ENCODE data around the gene GPR6.

The GPR6 gene

GRCh38 chr6:109987196-109987595 lies 9.1 kb downstream of the GPR6 start:
- Histone ChIP-seq H3K36me3 (ENCODE audit: insufficient read depth, low read length) (no peaks in the 10 kb centered on the region), H3K9ac (ENCODE audit: insufficient read length) (no peak overlapping the region), H3K27ac (no peak overlapping the region), H3K9me3 (ENCODE audit: low read depth, low read length) (no peaks in the 10 kb centered on the region), H3K4me3 (no peak overlapping the region)
- DNase-seq (ENCODE audit: low read depth, low spot score), result no peak
- TF ChIP-seq POLR2AphosphoS5 (IDR thresholded peaks at IDR 0.05; ENCODE audit: borderline replicate concordance, low read depth, low read length) (no peak), FOXP2 (optimal IDR thresholded peaks at IDR 0.05; ENCODE audit: control extremely low read depth, extremely low read length, insufficient read depth) (no peak), EZH2 (IDR thresholded peaks at IDR 0.05) (no peak)

GRCh38 chr6:109991201-109992101 lies 13.3 kb downstream of the GPR6 start:
- no peak for DNase-seq (ENCODE audit: low read depth, low spot score)
- Histone ChIP-seq H3K9ac (ENCODE audit: insufficient read length) (no peak overlapping the region), H3K4me3 (no peak overlapping the region), H3K9me3 (ENCODE audit: low read depth, low read length) (no peaks in the 10 kb centered on the region), H3K27ac (no peak overlapping the region), H3K36me3 (ENCODE audit: insufficient read depth, low read length) (no peaks in the 10 kb centered on the region)
- TF ChIP-seq POLR2AphosphoS5 (IDR thresholded peaks at IDR 0.05; ENCODE audit: borderline replicate concordance, low read depth, low read length), result no peak
- TF ChIP-seq FOXP2 (optimal IDR thresholded peaks at IDR 0.05; ENCODE audit: control extremely low read depth, extremely low read length, insufficient read depth), result no peak

GRCh38 chr6:109998159-109998785 lies 20.2 kb downstream of the GPR6 start:
- TF ChIP-seq EZH2 (IDR thresholded peaks at IDR 0.05), result no peak
- no peak for TF ChIP-seq FOXP2 (optimal IDR thresholded peaks at IDR 0.05; ENCODE audit: control extremely low read depth, extremely low read length, insufficient read depth)
- no peak for TF ChIP-seq POLR2AphosphoS5 (IDR thresholded peaks at IDR 0.05; ENCODE audit: borderline replicate concordance, low read depth, low read length)
- H3K4me3 ChIP-seq, result no peak overlapping the region
- no peaks in the 10 kb centered on the region for H3K36me3 ChIP-seq (ENCODE audit: insufficient read depth, low read length)
- no peak for DNase-seq (ENCODE audit: low read depth, low spot score)
- H3K9me3 ChIP-seq (ENCODE audit: low read depth, low read length), result no peaks in the 10 kb centered on the region
- no peak overlapping the region for H3K9ac ChIP-seq (ENCODE audit: insufficient read length)
- no peak overlapping the region for H3K27ac ChIP-seq

GRCh38 chr6:109999740-110000139 lies 21.6 kb downstream of the GPR6 start:
- H3K9me3 ChIP-seq (ENCODE audit: low read depth, low read length), result no peaks in the 10 kb centered on the region
- H3K27ac ChIP-seq, result no peak overlapping the region
- TF ChIP-seq POLR2AphosphoS5 (IDR thresholded peaks at IDR 0.05; ENCODE audit: borderline replicate concordance, low read depth, low read length) (no peak), EZH2 (IDR thresholded peaks at IDR 0.05) (no peak)
- no peak overlapping the region for H3K9ac ChIP-seq (ENCODE audit: insufficient read length)
- H3K4me3 ChIP-seq, result no peak overlapping the region
- no peaks in the 10 kb centered on the region for H3K36me3 ChIP-seq (ENCODE audit: insufficient read depth, low read length)
- no peak for DNase-seq (ENCODE audit: low read depth, low spot score)

- H3K27ac ChIP-seq, result no peak overlapping the region
- DNase-seq (ENCODE audit: low read depth, low spot score), result no peak
- no peak overlapping the region for H3K4me3 ChIP-seq
- no peaks in the 10 kb centered on the region for H3K9me3 ChIP-seq (ENCODE audit: low read depth, low read length)
- TF ChIP-seq EZH2 (IDR thresholded peaks at IDR 0.05), result no peak
- no peak for TF ChIP-seq POLR2AphosphoS5 (IDR thresholded peaks at IDR 0.05; ENCODE audit: borderline replicate concordance, low read depth, low read length)
- TF ChIP-seq FOXP2 (optimal IDR thresholded peaks at IDR 0.05; ENCODE audit: control extremely low read depth, extremely low read length, insufficient read depth), result no peak
- no peaks in the 10 kb centered on the region for H3K36me3 ChIP-seq (ENCODE audit: insufficient read depth, low read length)
- no peak overlapping the region for H3K9ac ChIP-seq (ENCODE audit: insufficient read length)
Observed at GRCh38 chr6:110002676-110003075, 24.6 kb downstream of the GPR6 start.

GRCh38 chr6:110013386-110013785 lies 35.3 kb downstream of the GPR6 start:
- Histone ChIP-seq H3K9ac (ENCODE audit: insufficient read length) (no peak overlapping the region), H3K27ac (no peak overlapping the region), H3K4me3 (no peak overlapping the region), H3K36me3 (ENCODE audit: insufficient read depth, low read length) (no peaks in the 10 kb centered on the region), H3K9me3 (ENCODE audit: low read depth, low read length) (no peaks in the 10 kb centered on the region)
- TF ChIP-seq POLR2AphosphoS5 (IDR thresholded peaks at IDR 0.05; ENCODE audit: borderline replicate concordance, low read depth, low read length) (no peak), FOXP2 (optimal IDR thresholded peaks at IDR 0.05; ENCODE audit: control extremely low read depth, extremely low read length, insufficient read depth) (no peak), EZH2 (IDR thresholded peaks at IDR 0.05) (no peak)
- no peak for DNase-seq (ENCODE audit: low read depth, low spot score)

- no peak overlapping the region for H3K4me3 ChIP-seq
- H3K9me3 ChIP-seq (ENCODE audit: low read depth, low read length), result no peaks in the 10 kb centered on the region
- H3K36me3 ChIP-seq (ENCODE audit: insufficient read depth, low read length), result no peaks in the 10 kb centered on the region
- no peak overlapping the region for H3K27ac ChIP-seq
- no peak for DNase-seq (ENCODE audit: low read depth, low spot score)
- no peak for TF ChIP-seq FOXP2 (optimal IDR thresholded peaks at IDR 0.05; ENCODE audit: control extremely low read depth, extremely low read length, insufficient read depth)
- no peak for TF ChIP-seq EZH2 (IDR thresholded peaks at IDR 0.05)
- TF ChIP-seq POLR2AphosphoS5 (IDR thresholded peaks at IDR 0.05; ENCODE audit: borderline replicate concordance, low read depth, low read length), result no peak
- H3K9ac ChIP-seq (ENCODE audit: insufficient read length), result no peak overlapping the region
Observed at GRCh38 chr6:110015206-110015605, 37.1 kb downstream of the GPR6 start.

- no peak overlapping the region for H3K27ac ChIP-seq
- no peak for DNase-seq (ENCODE audit: low read depth, low spot score)
- no peaks in the 10 kb centered on the region for H3K36me3 ChIP-seq (ENCODE audit: insufficient read depth, low read length)
- H3K9ac ChIP-seq (ENCODE audit: insufficient read length), result no peak overlapping the region
- no peak for TF ChIP-seq FOXP2 (optimal IDR thresholded peaks at IDR 0.05; ENCODE audit: control extremely low read depth, extremely low read length, insufficient read depth)
- no peak for TF ChIP-seq EZH2 (IDR thresholded peaks at IDR 0.05)
- no peak for TF ChIP-seq POLR2AphosphoS5 (IDR thresholded peaks at IDR 0.05; ENCODE audit: borderline replicate concordance, low read depth, low read length)
- H3K4me3 ChIP-seq, result no peak overlapping the region
- no peaks in the 10 kb centered on the region for H3K9me3 ChIP-seq (ENCODE audit: low read depth, low read length)
Observed at GRCh38 chr6:110017306-110017705, 39.2 kb downstream of the GPR6 start.
